K562 (cell line): ENCODE data around the gene MARK2. TPM values are rescaled to one million over a fixed set of nuclear protein-coding genes. Genes with fewer than 3 reads are reported as not detected.
A peak's percentile ranks its signal among the peaks of the same experiment; 100 is the strongest.

Source experiments
- CXXC5 ChIP-seq: fragments of 250-450 bp; sonication (Bioruptor Pico); IDR thresholded peaks from 2 replicates; pipeline ENCODE4 v1.8.0; 2022; ENCODE audit warnings: inconsistent platforms, mild to moderate bottlenecking, moderate library complexity
- EZH2 ChIP-seq: IDR thresholded peaks from 2 replicates; pipeline ENCODE4 v1.6.1; 2012; ENCODE audit warnings: low read depth, mild to moderate bottlenecking, inconsistent platforms, low read length, borderline replicate concordance
- GATAD2B ChIP-seq: fragments of 450-650 bp; IDR thresholded peaks from 2 replicates; pipeline ENCODE4 v1.6.1; 2017; ENCODE audit warnings: mild to moderate bottlenecking, borderline replicate concordance
- MED1 ChIP-seq: sonication (generic); formaldehyde crosslinking; IDR thresholded peaks from 2 replicates; pipeline ENCODE4 v1.8.1; 2023; ENCODE audit warnings: missing genetic modification reagents, borderline replicate concordance
- MYC ChIP-seq, 2 experiments: fragments of 250-450 bp in 1 of 2; sonication (Bioruptor Pico) in 1 of 2; IDR thresholded peaks; 2 replicates each; pipeline versions ENCODE4 v1.5.1 to v1.6.1; 2012 to 2021; ENCODE audit warnings: low read depth in 2 of 2, borderline replicate concordance in 1 of 2, improper control_type of control experiment in 1 of 2, low read length in 1 of 2, mild to moderate bottlenecking in 1 of 2, moderate library complexity in 1 of 2
- RBM25 ChIP-seq: fragments of 200-400 bp; formaldehyde crosslinking; IDR thresholded peaks from 2 replicates; pipeline ENCODE4 v1.6.1; 2018; ENCODE audit warnings: low read length, low read depth, moderate library complexity; ENCODE audit not compliant: severe bottlenecking
- ZNF3 ChIP-seq: fragments of 250-450 bp; sonication (Bioruptor Pico); IDR thresholded peaks from 2 replicates; pipeline ENCODE4 v1.5.0; 2021; ENCODE audit warnings: mild to moderate bottlenecking, moderate library complexity
- polyA plus RNA-seq, 8 experiments: library from polyadenylated mRNA; depleted of rRNA in 4 of 8; stranded (reverse) in 5 of 8; unstranded in 3 of 8; fragments of >200 nt; fragmentation: Nextera tagmentation in 2 of 8; fragmentation: Illumina TruSeq in 1 of 8; extraction: Ambion mirVana in 2 of 8; extraction: Trizol in 1 of 8; gene quantifications; 2 replicates each; pipeline versions ENCODE4 v1.2.1 to v1.2.3, GENCODE V29; 2011 to 2014; ENCODE audit warnings: inconsistent platforms in 1 of 8, missing spikeins in 1 of 8
- total RNA-seq, 7 experiments: library from RNA; depleted of rRNA in 6 of 7; stranded (reverse); fragments of >200 nt in 6 of 7; fragmentation: Illumina TruSeq in 2 of 7; extraction: Trizol in 2 of 7; gene quantifications; 2 replicates each; pipeline versions ENCODE4 v1.2.1 to v1.2.3, GENCODE V29; 2011 to 2021; ENCODE audit warnings: low replicate concordance in 1 of 7
- TF ChIP-seq, protein P1 (sequence below): fragments of 250-450 bp; sonication (Bioruptor Pico); IDR thresholded peaks from 2 replicates; pipeline ENCODE4 v1.4.0; 2020
- TF ChIP-seq, protein P2 (sequence below): fragments of 450-650 bp; conservative IDR thresholded peaks from 2 replicates; pipeline ENCODE4 v1.6.1; 2016; ENCODE audit warnings: missing genetic modification characterization, low read depth, mild to moderate bottlenecking, control low read depth, missing compliant biosample characterization
- TF ChIP-seq, protein P3 (sequence below): fragments of 250-450 bp; sonication (Bioruptor Pico); IDR thresholded peaks from 2 replicates; pipeline ENCODE4 v1.4.0; 2020; ENCODE audit warnings: mild to moderate bottlenecking, moderate library complexity

The MARK2 gene
- total and polyA plus RNA-seq, 9 of the 15 experiments (the other 6 are each of a cell fraction or from before 2014, with no cell fraction given) = 0.32 to 43.5 (median 15.1) TPM

DNA sequence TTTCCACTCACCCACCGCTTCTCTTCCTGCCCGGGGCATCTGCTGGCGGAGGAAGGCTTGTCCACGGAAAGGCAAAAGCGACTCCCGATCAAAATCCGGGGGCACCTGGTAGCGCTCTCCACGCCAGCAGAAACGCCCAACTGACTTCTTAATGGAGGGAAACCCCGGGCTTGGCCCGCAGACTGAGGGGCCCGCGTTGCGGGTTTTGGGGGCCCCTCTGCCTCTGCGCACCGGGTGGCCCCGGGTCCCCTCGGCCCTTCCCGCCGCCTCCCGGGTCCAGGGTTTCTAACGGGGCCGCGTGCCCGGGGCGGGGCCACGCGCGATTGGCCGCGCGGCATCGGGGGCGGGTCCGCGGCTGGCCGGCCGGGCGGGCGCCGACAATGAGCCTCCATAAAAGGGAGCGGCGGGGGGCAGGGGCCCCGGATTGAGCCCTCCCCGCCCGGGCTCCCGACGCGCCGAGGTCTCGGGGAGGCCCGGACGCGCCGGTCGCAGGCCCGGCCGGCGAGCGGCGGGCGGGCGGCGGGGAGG is 25.8 kb upstream of the MARK2 start, which contains the start of gene SPINDOC (continued):
- TF ChIP-seq MYC (IDR thresholded peaks at IDR 0.05; ENCODE audit: low read depth, low read length) (peak; percentile 62; the same call in 1 of the 2 replicates), MYC (CRISPR knock-in tag; IDR thresholded peaks at IDR 0.05; ENCODE audit: borderline replicate concordance, low read depth) (no peak), GATAD2B (no peak), MED1 (CRISPR knock-in tag) (no peak), ZNF3 (no peak), EZH2 (no peak), RBM25 (peak; percentile 54), CXXC5 (CRISPR knock-in tag) (peak; percentile 72)
- TF ChIP-seq, protein P1, sequence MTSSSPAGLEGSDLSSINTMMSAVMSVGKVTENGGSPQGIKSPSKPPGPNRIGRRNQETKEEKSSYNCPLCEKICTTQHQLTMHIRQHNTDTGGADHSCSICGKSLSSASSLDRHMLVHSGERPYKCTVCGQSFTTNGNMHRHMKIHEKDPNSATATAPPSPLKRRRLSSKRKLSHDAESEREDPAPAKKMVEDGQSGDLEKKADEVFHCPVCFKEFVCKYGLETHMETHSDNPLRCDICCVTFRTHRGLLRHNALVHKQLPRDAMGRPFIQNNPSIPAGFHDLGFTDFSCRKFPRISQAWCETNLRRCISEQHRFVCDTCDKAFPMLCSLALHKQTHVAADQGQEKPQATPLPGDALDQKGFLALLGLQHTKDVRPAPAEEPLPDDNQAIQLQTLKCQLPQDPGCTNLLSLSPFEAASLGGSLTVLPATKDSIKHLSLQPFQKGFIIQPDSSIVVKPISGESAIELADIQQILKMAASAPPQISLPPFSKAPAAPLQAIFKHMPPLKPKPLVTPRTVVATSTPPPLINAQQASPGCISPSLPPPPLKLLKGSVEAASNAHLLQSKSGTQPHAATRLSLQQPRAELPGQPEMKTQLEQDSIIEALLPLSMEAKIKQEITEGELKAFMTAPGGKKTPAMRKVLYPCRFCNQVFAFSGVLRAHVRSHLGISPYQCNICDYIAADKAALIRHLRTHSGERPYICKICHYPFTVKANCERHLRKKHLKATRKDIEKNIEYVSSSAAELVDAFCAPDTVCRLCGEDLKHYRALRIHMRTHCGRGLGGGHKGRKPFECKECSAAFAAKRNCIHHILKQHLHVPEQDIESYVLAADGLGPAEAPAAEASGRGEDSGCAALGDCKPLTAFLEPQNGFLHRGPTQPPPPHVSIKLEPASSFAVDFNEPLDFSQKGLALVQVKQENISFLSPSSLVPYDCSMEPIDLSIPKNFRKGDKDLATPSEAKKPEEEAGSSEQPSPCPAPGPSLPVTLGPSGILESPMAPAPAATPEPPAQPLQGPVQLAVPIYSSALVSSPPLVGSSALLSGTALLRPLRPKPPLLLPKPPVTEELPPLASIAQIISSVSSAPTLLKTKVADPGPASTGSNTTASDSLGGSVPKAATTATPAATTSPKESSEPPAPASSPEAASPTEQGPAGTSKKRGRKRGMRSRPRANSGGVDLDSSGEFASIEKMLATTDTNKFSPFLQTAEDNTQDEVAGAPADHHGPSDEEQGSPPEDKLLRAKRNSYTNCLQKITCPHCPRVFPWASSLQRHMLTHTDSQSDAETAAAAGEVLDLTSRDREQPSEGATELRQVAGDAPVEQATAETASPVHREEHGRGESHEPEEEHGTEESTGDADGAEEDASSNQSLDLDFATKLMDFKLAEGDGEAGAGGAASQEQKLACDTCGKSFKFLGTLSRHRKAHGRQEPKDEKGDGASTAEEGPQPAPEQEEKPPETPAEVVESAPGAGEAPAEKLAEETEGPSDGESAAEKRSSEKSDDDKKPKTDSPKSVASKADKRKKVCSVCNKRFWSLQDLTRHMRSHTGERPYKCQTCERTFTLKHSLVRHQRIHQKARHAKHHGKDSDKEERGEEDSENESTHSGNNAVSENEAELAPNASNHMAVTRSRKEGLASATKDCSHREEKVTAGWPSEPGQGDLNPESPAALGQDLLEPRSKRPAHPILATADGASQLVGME = 0 out of 2 replicates have a peak, but pooled peaks have one; percentile 36
- TF ChIP-seq, protein P2, sequence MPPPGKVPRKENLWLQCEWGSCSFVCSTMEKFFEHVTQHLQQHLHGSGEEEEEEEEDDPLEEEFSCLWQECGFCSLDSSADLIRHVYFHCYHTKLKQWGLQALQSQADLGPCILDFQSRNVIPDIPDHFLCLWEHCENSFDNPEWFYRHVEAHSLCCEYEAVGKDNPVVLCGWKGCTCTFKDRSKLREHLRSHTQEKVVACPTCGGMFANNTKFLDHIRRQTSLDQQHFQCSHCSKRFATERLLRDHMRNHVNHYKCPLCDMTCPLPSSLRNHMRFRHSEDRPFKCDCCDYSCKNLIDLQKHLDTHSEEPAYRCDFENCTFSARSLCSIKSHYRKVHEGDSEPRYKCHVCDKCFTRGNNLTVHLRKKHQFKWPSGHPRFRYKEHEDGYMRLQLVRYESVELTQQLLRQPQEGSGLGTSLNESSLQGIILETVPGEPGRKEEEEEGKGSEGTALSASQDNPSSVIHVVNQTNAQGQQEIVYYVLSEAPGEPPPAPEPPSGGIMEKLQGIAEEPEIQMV = peak; percentile 75
- TF ChIP-seq, protein P3, sequence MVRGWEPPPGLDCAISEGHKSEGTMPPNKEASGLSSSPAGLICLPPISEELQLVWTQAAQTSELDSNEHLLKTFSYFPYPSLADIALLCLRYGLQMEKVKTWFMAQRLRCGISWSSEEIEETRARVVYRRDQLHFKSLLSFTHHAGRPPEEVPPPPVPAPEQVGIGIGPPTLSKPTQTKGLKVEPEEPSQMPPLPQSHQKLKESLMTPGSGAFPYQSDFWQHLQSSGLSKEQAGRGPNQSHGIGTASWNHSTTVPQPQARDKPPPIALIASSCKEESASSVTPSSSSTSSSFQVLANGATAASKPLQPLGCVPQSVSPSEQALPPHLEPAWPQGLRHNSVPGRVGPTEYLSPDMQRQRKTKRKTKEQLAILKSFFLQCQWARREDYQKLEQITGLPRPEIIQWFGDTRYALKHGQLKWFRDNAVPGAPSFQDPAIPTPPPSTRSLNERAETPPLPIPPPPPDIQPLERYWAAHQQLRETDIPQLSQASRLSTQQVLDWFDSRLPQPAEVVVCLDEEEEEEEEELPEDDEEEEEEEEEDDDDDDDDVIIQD (CRISPR knock-in tag) = no peak
